ENCODE measurements around the gene MYO1C. TPM values are rescaled to one million over a fixed set of nuclear protein-coding genes. Genes with fewer than 3 reads are reported as not detected.
"Not testable (repeated sequence)": the region's sequence is repeated elsewhere in the genome, so short reads cannot be mapped to it uniquely, and the experiment has no call there.

MYO1C gene
- total RNA-seq, 1 experiment from 2014 or later = 55.9 TPM

- peak; percentile 15 for DNase-seq (ENCODE audit: low read depth)
Measured at GRCh38 chr17:1423456-1424135, 68.9 kb downstream of the MYO1C start.

GRCh38 chr17:1422885-1423284 lies 69.6 kb downstream of the MYO1C start:
- DNase-seq (ENCODE audit: low read depth) = peak; percentile 97

GRCh38 chr17:1421470-1421869 lies 71.0 kb downstream of the MYO1C start:
- no peak for DNase-seq (ENCODE audit: low read depth)

- no peak for DNase-seq (ENCODE audit: low read depth)
Measured at GRCh38 chr17:1420981-1421380, 71.5 kb downstream of the MYO1C start.

GRCh38 chr17:1420163-1420562 lies 72.3 kb downstream of the MYO1C start:
- DNase-seq (ENCODE audit: low read depth) = no peak

- DNase-seq (ENCODE audit: low read depth) = not testable (repeated sequence)
Measured at GRCh38 chr17:1418476-1418875, 74.0 kb downstream of the MYO1C start.

- no peak for DNase-seq (ENCODE audit: low read depth)
Measured at GRCh38 chr17:1416414-1416813, 76.1 kb downstream of the MYO1C start.

GRCh38 chr17:1414634-1415033 lies 77.9 kb downstream of the MYO1C start:
- DNase-seq (ENCODE audit: low read depth) = no peak

Other genes starting within 250 kb of the MYO1C start
- gene BHLHA9, start 222.2 kb downstream of the MYO1C start, total RNA-seq (2014; rRNA removed; shearing (Covaris generic)) = not detected in 2 replicates
- not detected in 2 replicates for gene TRARG1, start 213.0 kb downstream of the MYO1C start, total RNA-seq (2014; rRNA removed; shearing (Covaris generic))
- 772 and 1,216 TPM in 2 replicates for gene YWHAE, start 92.5 kb downstream of the MYO1C start, total RNA-seq (2014; rRNA removed; shearing (Covaris generic))
- 118 and 126 TPM in 2 replicates for gene CRK, start 36.5 kb downstream of the MYO1C start, total RNA-seq (2014; rRNA removed; shearing (Covaris generic))
- gene INPP5K, start 23.9 kb upstream of the MYO1C start, total RNA-seq (2014; rRNA removed; shearing (Covaris generic)) = 27.4 and 43.3 TPM in 2 replicates
- 20.7 and 22.6 TPM in 2 replicates for gene PITPNA, start 70.1 kb upstream of the MYO1C start, total RNA-seq (2014; rRNA removed; shearing (Covaris generic))
- gene SLC43A2, start 136.1 kb upstream of the MYO1C start, total RNA-seq (2014; rRNA removed; shearing (Covaris generic)) = 11.5 and 11.9 TPM in 2 replicates
- gene SCARF1, start 153.0 kb upstream of the MYO1C start, total RNA-seq (2014; rRNA removed; shearing (Covaris generic)) = 2.1 and 4.0 TPM in 2 replicates
- gene RILP, start 157.2 kb upstream of the MYO1C start, total RNA-seq (2014; rRNA removed; shearing (Covaris generic)) = 7.7 and 40.7 TPM in 2 replicates
- 63.9 and 93.3 TPM in 2 replicates for gene PRPF8, start 192.2 kb upstream of the MYO1C start, total RNA-seq (2014; rRNA removed; shearing (Covaris generic))
- 0.17 and 0.71 TPM in 2 replicates for gene TLCD2, start 217.7 kb upstream of the MYO1C start, total RNA-seq (2014; rRNA removed; shearing (Covaris generic))
- 16.5 and 16.7 TPM in 2 replicates for gene WDR81, start 232.0 kb upstream of the MYO1C start, total RNA-seq (2014; rRNA removed; shearing (Covaris generic))